ENCODE data around the gene NUDT3.
A peak's percentile ranks its signal among the peaks of the same experiment; 100 is the strongest.

DNA sequence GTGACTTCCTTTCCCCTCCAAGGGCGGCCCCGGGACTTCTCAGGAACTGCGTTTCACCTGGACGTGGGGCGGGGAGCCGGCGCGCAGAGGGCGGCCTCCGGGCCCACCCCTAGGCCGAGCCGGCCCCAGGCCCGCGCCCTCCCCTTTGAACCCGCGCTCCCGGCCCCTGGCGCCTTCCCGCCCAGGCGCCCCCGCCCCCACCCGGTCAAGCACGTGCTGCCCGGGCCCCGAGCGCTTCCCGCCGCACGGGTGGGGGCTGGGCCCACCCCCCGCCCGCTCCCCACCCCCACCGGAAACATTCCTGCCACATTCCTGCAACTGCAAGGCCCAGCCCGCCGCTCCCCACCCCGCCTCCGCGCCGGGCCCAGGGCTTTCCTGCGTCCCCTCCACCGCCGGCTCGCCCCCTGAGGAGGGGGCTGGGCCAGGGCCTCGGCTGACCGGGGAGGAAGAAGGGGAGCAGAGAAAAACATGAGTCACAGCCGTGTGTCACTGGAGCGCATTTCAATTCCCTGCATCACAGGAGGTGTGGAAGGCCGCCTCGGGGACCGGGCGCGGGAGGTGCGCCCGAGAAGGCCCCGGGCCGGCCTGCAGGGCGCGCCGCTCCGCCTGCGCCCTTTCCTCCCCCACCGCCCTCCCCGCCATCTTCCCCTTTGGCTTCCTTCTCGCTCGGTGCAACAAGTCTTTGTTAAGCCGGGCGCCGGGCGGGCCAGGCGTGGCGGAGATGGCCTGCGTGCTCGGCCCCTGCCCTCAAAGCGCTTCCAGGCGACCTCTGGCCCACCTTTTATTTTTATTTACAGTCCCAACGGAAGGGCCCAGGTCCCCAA, 156.9 kb downstream of the NUDT3 start:
- TF ChIP-seq NCOR1 (IDR thresholded peaks at IDR 0.05) (peak; percentile 42), ZNF133 (CRISPR knock-in tag; IDR thresholded peaks at IDR 0.05) (no peak), CEBPG (CRISPR knock-in tag; IDR thresholded peaks at IDR 0.05) (peak; percentile 8; the same call in 1 of the 2 replicates), CEBPG (tag; conservative IDR thresholded peaks at IDR 0.05 in 1 of 2, IDR thresholded peaks at IDR 0.05 in 1 of 2) (0 out of 4 replicates have a peak, but pooled peaks of 1 of the 2 experiments have one; percentile 30), KLF16 (IDR thresholded peaks at IDR 0.05) (no peak), MYC (IDR thresholded peaks at IDR 0.05; ENCODE audit: low read depth, low read length) (peak; percentile 72), MYC (CRISPR knock-in tag; IDR thresholded peaks at IDR 0.05; ENCODE audit: borderline replicate concordance, low read depth) (no peak), CHD1 (IDR thresholded peaks at IDR 0.05; ENCODE audit: low read length) (no peak), FOS (IDR thresholded peaks at IDR 0.05; ENCODE audit: extremely low read depth, insufficient read length) (no peak), MXI1 (IDR thresholded peaks at IDR 0.05; ENCODE audit: low read depth, low read length) (no peak; the same call in 1 of the 2 replicates), POLR2A (conservative IDR thresholded peaks at IDR 0.05) (no peak), SMARCB1 (IDR thresholded peaks at IDR 0.05; ENCODE audit: insufficient read length, low read depth) (no peak), NELFE (IDR thresholded peaks at IDR 0.05; ENCODE audit: insufficient read depth, insufficient read length) (no peak)
- TF ChIP-seq, protein P1, sequence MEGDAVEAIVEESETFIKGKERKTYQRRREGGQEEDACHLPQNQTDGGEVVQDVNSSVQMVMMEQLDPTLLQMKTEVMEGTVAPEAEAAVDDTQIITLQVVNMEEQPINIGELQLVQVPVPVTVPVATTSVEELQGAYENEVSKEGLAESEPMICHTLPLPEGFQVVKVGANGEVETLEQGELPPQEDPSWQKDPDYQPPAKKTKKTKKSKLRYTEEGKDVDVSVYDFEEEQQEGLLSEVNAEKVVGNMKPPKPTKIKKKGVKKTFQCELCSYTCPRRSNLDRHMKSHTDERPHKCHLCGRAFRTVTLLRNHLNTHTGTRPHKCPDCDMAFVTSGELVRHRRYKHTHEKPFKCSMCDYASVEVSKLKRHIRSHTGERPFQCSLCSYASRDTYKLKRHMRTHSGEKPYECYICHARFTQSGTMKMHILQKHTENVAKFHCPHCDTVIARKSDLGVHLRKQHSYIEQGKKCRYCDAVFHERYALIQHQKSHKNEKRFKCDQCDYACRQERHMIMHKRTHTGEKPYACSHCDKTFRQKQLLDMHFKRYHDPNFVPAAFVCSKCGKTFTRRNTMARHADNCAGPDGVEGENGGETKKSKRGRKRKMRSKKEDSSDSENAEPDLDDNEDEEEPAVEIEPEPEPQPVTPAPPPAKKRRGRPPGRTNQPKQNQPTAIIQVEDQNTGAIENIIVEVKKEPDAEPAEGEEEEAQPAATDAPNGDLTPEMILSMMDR (IDR thresholded peaks at IDR 0.05 in 2 of 3, conservative IDR thresholded peaks at IDR 0.05 in 1 of 3; ENCODE audit: insufficient read depth in 2 of 3, low read depth in 1 of 3, low read length in 3 of 3) = peak in 2 of 3 experiments; percentile 14 to 28; a peak in 3 of 6 replicates
- TF ChIP-seq, protein P2, sequence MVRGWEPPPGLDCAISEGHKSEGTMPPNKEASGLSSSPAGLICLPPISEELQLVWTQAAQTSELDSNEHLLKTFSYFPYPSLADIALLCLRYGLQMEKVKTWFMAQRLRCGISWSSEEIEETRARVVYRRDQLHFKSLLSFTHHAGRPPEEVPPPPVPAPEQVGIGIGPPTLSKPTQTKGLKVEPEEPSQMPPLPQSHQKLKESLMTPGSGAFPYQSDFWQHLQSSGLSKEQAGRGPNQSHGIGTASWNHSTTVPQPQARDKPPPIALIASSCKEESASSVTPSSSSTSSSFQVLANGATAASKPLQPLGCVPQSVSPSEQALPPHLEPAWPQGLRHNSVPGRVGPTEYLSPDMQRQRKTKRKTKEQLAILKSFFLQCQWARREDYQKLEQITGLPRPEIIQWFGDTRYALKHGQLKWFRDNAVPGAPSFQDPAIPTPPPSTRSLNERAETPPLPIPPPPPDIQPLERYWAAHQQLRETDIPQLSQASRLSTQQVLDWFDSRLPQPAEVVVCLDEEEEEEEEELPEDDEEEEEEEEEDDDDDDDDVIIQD (CRISPR knock-in tag; IDR thresholded peaks at IDR 0.05) = no peak
- TF ChIP-seq, protein P3, sequence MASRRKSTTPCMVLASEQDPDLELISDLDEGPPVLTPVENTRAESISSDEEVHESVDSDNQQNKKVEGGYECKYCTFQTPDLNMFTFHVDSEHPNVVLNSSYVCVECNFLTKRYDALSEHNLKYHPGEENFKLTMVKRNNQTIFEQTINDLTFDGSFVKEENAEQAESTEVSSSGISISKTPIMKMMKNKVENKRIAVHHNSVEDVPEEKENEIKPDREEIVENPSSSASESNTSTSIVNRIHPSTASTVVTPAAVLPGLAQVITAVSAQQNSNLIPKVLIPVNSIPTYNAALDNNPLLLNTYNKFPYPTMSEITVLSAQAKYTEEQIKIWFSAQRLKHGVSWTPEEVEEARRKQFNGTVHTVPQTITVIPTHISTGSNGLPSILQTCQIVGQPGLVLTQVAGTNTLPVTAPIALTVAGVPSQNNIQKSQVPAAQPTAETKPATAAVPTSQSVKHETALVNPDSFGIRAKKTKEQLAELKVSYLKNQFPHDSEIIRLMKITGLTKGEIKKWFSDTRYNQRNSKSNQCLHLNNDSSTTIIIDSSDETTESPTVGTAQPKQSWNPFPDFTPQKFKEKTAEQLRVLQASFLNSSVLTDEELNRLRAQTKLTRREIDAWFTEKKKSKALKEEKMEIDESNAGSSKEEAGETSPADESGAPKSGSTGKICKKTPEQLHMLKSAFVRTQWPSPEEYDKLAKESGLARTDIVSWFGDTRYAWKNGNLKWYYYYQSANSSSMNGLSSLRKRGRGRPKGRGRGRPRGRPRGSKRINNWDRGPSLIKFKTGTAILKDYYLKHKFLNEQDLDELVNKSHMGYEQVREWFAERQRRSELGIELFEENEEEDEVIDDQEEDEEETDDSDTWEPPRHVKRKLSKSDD (conservative IDR thresholded peaks at IDR 0.05; ENCODE audit: low read length) = no peak
